ENCODE measurements around the gene NDUFB2. TPM values are rescaled to one million over a fixed set of nuclear protein-coding genes. Genes with fewer than 3 reads are reported as not detected.

The NDUFB2 gene
- total and polyA plus RNA-seq, 2 donors (not counting 1 experiment from before 2014, with no cell fraction given), result 67.9 to 171 TPM

- H3K27ac ChIP-seq (ENCODE audit: low read length in 2 of 2), result no peak overlapping the region
- 82% methylated on average over 2 of the region's 6 CpGs for WGBS (ENCODE audit: insufficient coverage)
- H3K4me3 Mint-ChIP-seq, result no peak overlapping the region
- DNase-seq, result no peak
- no peak for ATAC-seq (ENCODE audit: low read depth)
- no peaks in the 10 kb centered on the region for H3K9me3 ChIP-seq (ENCODE audit: control extremely low read depth in 1 of 3, control insufficient read depth in 2 of 3, insufficient read depth in 1 of 3, low read length in 2 of 3)
- peaks cover 8% of the 10 kb centered on the region for H3K4me1 Mint-ChIP-seq
- H3K4me1 ChIP-seq (ENCODE audit: control insufficient read depth in 2 of 2, insufficient read depth in 2 of 2, low read length in 2 of 2), result peaks cover 0 to 3% of the 10 kb centered on the region in 2 donors
- no peak overlapping the region for H3K9ac ChIP-seq (ENCODE audit: low read length)
- intact Hi-C loops (cut with micrococcal nuclease), result no loop called here
- H3K4me2 ChIP-seq (replicated peaks; ENCODE audit: low read depth, low read length, poor library complexity, severe bottlenecking), result no peak overlapping the region
- ChIA-PET POLR2A (no interaction called here), CTCF (interaction anchor here (1.1 kb wide), 1 partner anchor 289 kb away, joined by 4 read pairs; no protein-coding TSS in a partner anchor)
- H2AFZ ChIP-seq (ENCODE audit: insufficient read depth, low read depth, low read length, poor library complexity, severe bottlenecking), result no peak overlapping the region
- H3K9me3 Mint-ChIP-seq (ENCODE audit: insufficient read depth), result no peaks in the 10 kb centered on the region
- H3K4me3 ChIP-seq (ENCODE audit: control extremely low read depth in 1 of 5, extremely low read depth in 1 of 5, insufficient read depth in 1 of 5, low read depth in 2 of 5, low read length in 4 of 5), result no peak overlapping the region
- H4K20me1 ChIP-seq (ENCODE audit: control insufficient read depth, insufficient read depth, low read length, poor library complexity, severe bottlenecking), result no peaks in the 10 kb centered on the region
- TF ChIP-seq EZH2 (IDR thresholded peaks at IDR 0.05; ENCODE audit: borderline replicate concordance, insufficient read depth, low read depth, low read length, poor library complexity, severe bottlenecking) (no peak), CTCF (IDR thresholded peaks at IDR 0.05) (no peak)
- no peaks in the 10 kb centered on the region for H3K27me3 Mint-ChIP-seq
- peaks cover 0 to 4% of the 10 kb centered on the region in 2 experiments for H3K36me3 ChIP-seq (replicated peaks in 1 of 2; ENCODE audit: control extremely low read depth in 1 of 2, control insufficient read depth in 1 of 2, extremely low read depth in 1 of 2, insufficient read depth in 2 of 2, low read length in 1 of 2)
- no peak overlapping the region for H3K27ac Mint-ChIP-seq
- H3K27me3 ChIP-seq (replicated peaks in 1 of 4; ENCODE audit: control extremely low read depth in 1 of 4, control insufficient read depth in 3 of 4, insufficient read depth in 4 of 4, low read length in 3 of 4), result no peaks in the 10 kb centered on the region
- no peaks in the 10 kb centered on the region for H3K79me2 ChIP-seq (ENCODE audit: control insufficient read depth, insufficient read depth, low read length)
Observed at GRCh38 chr7:140723006-140723405, 26.5 kb downstream of the NDUFB2 start.

DNA sequence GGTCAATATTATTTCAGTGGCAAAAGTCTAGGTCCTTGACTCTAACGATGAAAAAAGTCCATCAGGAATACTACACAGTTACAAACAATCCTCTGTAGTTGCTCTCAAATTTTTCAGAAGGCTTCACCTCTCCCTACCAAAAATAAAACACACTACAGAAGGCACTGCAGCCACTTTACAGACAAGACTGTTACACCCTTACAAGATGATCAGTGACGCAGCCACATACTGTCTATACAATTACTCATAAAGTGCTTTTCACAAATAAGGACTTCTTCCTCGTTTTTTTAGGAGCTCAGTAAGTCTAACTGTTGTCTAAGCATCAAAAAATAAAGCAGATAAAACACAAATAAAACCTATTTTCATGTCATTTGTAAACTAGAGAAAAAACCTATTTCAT lies 27.1 kb downstream of the NDUFB2 start:
- Histone ChIP-seq H2AFZ (ENCODE audit: insufficient read depth, low read depth, low read length, poor library complexity, severe bottlenecking) (no peak overlapping the region), H3K36me3 (replicated peaks in 1 of 2; ENCODE audit: control extremely low read depth in 1 of 2, control insufficient read depth in 1 of 2, extremely low read depth in 1 of 2, insufficient read depth in 2 of 2, low read length in 1 of 2) (peaks cover 0 to 4% of the 10 kb centered on the region in 2 experiments), H3K27ac (ENCODE audit: low read length in 2 of 2) (no peak overlapping the region), H3K79me2 (ENCODE audit: control insufficient read depth, insufficient read depth, low read length) (no peaks in the 10 kb centered on the region), H3K9ac (ENCODE audit: low read length) (no peak overlapping the region), H3K4me3 (ENCODE audit: control extremely low read depth in 1 of 5, extremely low read depth in 1 of 5, insufficient read depth in 1 of 5, low read depth in 2 of 5, low read length in 4 of 5) (no peak overlapping the region), H3K27me3 (replicated peaks in 1 of 4; ENCODE audit: control extremely low read depth in 1 of 4, control insufficient read depth in 3 of 4, insufficient read depth in 4 of 4, low read length in 3 of 4) (no peaks in the 10 kb centered on the region), H4K20me1 (ENCODE audit: control insufficient read depth, insufficient read depth, low read length, poor library complexity, severe bottlenecking) (no peaks in the 10 kb centered on the region), H3K9me3 (ENCODE audit: control extremely low read depth in 1 of 3, control insufficient read depth in 2 of 3, insufficient read depth in 1 of 3, low read length in 2 of 3) (no peaks in the 10 kb centered on the region), H3K4me2 (replicated peaks; ENCODE audit: low read depth, low read length, poor library complexity, severe bottlenecking) (no peak overlapping the region), H3K4me1 (ENCODE audit: control insufficient read depth in 2 of 2, insufficient read depth in 2 of 2, low read length in 2 of 2) (peaks cover 0 to 3% of the 10 kb centered on the region in 2 donors)
- no peak for ATAC-seq (ENCODE audit: low read depth)
- H3K27me3 Mint-ChIP-seq, result no peaks in the 10 kb centered on the region
- ChIA-PET CTCF (no interaction called here), POLR2A (no interaction called here)
- WGBS (ENCODE audit: insufficient coverage), result 100% methylated on average over 1 of the region's 3 CpGs
- H3K27ac Mint-ChIP-seq, result no peak overlapping the region
- peaks cover 8% of the 10 kb centered on the region for H3K4me1 Mint-ChIP-seq
- intact Hi-C loops (cut with micrococcal nuclease), result no loop called here
- TF ChIP-seq CTCF (IDR thresholded peaks at IDR 0.05) (no peak), EZH2 (IDR thresholded peaks at IDR 0.05; ENCODE audit: borderline replicate concordance, insufficient read depth, low read depth, low read length, poor library complexity, severe bottlenecking) (no peak)
- no peaks in the 10 kb centered on the region for H3K9me3 Mint-ChIP-seq (ENCODE audit: insufficient read depth)
- DNase-seq, result no peak
- no peak overlapping the region for H3K4me3 Mint-ChIP-seq
